ENCODE results near the gene EHD3.

The EHD3 gene

DNA sequence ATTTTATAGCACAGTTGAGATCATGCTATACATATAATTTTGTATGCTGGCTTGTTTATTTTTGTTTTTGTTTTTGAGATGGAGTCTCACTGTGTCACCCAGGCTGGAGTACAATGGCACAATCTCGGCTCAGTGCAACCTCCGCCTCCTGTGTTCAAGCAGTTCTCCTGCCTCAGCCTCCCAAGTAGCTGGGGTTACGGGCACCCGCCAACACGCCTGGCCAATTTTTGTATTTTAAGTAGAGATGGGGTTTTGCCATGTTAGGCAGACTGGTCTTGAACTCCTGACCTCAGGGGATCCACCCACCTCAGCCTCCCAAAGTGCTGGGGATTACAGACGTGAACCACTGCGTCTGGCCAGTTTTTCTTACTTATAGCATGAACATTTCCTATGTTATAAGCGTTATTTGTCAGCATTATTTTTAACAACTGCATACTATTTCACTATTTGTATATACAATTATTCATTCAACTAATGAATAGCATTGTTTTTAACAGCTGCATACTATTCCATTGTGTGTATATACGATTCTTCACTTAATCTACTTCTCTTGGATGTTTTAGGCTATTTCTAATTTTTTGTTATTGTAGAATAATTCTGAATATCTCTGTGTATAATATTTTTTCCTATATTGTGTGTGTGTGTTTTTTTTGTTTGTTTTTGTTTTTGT lies 3.5 kb downstream of the EHD3 start:
- DNase-seq = no peak

DNA sequence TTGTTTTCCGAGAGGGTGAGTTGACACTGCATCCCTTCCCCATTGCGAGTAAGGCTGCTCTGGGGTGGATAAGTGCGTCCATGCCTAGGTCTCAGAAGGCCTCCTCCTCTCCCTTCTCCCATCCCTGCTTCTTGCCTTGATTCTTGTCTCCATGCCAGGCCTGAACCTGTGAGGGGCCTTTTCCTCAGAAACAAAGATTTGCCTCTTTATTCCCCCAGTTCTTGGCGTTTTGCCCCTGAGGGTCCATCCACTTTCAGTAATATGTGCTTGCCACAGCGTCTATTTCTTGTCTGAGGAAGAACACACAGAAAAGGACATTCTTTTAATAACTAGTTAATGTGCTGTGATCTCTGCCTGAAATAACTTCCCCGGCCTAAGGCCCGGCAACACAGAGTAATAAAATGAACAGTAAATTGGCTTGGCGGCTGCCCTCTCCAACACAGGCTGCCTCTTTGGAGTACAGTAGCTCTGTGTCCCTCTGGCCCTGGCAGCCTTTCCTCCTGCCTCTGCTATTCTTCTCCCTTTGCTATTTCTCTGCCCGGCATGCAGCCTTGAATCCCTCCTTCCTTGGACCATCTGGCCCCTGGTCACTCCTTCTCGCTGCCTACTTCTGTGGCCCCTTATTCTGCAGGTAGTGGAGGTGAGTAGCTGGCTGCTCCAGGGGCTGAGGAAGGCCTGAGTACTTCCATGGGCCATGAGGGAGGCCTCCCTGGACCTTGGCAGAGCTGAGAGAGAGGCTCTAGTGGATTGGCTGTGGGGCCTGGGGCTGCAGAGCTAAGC lies 4.4 kb downstream of the EHD3 start:
- DNase-seq = no peak

DNA sequence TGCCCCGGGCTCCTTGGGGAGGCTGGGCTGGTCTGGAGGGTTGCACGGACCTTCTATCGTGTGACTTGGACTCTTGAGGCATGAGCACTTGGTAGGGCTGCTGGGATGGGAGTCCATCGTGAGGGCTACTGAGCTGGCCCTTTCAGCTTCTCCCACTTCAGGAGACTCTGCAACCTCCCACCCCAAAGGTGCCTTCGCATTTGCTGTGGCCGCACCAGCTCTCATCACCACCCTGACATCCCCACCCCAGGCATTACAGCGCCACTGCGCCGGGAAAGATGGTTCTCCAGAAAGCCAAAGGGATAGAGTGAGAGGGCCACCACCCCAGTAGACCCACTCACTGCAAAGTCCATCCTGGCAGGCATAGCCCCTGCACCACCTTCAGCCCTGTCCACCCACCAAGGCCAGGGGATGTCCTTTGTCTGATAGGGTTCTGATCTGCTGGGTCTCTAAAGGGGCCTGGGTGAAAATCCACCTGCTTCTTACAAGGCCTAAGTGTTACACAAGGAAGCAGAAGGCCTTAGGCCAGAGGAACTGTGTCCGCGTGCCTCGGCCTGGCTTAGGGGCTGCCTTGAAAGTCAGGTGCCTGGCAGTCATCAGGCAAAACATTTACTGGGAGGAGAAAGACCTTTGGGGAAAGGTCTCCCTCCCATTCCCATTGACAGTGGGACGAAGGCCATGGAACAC lies 5.1 kb downstream of the EHD3 start:
- DNase-seq = no peak

DNA sequence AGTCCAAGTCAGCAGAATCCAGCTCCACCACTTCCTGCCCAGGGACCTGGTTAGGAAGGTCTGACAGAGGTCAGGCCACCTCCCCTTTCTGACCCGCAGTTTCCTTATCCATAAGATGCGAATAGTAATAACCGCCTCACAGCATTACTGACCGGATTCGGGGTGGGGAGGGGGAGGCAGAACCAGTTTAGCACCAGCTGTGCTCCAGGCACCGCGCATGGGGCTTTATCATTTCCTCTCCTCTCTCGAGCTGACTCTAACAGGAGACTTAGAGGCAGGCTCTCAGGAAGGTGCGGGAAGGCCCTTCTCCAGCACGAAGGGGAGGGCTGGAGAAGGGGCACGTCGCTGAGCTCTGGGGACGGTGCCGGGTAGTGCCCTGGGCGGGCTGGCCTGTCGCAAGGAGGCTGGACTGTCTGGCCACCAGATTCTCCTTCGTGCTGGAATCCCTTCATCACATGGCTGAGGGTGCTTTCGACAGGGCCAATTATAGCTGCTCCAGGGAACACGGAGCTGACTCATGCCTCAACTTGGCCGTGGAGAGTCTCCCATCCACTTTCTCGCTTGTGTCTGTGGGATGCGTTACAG lies 5.7 kb downstream of the EHD3 start:
- no peak for DNase-seq

DNA sequence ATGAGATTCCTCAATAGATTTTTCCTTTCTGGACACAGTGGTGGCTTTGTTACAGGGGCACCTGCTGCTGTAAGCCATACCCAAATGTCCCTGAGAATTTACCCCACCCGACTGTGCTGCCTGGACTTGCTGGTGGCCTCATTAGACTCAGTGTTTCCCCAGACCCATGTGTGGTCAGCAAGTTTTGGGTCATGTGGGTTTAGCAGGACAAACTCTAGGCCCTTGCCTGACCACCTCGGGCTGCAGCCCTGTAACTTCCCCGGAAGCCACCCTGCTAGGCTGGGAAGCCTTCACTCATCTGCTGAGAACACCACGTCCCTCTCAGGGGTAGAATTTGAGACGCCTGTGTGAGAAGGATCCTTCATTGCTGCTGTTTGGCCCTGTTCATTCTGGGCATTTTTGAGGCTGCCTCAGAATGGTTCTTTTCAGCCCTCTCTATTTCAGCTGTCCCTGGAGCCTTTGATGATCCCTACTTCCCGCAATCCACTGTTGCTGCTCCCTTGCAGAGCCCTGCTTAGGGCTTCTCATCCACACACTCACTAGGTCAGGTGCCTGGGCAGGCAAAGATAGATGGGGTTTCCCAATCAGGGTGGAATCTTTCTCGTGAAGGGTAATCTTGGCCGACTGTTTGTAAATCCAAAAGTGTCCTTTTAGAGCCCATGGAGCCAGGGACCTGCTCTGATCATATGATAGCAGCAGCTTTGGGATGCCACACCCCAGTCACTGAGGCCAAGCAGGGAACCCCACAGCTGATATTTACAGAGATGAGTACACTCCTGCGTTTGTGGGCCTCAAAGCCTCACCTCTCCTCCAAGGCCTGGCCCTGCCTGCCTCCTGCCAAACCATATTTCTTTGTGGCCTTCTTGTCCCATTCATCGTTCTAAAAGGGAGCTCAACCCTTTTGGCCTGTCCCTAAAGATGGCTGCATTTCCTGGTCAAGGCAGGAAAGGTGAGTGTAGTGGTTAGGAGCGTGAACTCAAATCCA lies 6.7 kb downstream of the EHD3 start:
- no peak for DNase-seq

DNA sequence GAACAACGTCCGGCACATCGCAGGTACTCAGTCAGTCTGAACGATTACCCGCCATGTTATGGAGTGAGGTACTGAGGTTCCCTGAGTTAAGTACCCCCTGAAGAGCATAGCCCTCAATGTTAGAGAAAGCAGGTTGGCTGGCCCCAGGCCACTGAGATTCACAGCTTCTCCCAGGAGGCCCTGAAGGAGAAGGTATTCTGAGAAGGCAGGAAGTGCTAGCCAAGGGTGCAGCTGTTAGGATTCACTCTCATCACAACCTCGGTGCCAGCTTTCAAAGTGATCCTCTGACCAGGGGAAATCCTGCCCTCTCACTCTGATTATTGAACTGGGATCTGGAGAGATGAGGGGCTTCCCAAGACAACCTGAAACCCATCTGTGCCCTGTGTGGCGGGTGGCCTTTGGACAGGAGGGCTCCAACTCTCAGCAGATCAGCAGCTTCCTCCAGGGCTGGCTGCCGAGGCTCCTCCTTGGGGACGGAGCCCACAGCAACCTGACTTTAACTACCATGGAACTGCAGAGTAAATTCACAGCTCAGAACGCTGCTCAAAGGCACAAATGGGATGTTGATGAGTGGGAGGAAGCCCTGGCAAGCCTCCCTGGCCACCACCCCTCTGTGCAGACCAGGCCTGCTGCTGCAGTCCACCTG lies 7.8 kb downstream of the EHD3 start:
- no peak for DNase-seq

DNA sequence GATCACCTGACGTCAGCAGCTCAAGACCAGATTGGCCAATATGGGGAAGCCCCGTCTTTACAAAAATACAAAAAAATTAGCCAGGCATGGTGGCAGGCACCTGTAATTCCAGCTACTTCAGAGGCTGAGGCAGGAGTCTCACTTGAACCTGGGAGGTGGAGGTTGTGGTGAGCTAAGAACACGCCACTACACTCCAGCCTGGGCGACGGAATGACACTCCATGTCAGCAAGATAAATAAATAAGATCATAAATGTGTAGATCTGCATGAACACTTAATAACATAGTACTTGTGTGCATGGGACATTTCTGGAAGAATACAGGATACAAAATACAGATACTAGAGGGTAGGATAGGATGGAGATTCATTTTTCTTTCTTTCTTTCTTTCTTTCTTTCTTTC lies 9.1 kb downstream of the EHD3 start:
- DNase-seq = no peak

DNA sequence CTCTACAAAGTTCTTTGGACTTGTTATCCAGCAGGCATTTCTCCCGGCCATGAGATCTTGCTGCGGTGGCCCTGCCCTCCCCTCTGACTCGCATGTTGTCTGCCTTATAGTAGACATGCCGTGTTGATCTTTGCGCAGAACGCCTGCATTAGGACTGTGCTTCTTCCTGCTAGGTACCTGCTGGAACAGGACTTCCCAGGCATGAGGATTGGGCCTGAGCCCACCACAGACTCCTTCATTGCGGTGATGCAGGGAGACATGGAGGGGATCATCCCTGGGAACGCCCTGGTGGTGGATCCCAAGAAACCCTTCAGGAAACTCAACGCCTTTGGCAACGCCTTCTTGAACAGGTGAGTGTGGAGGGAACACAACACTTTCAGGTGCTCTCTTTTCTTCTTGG lies 10.1 kb downstream of the EHD3 start:
- DNase-seq = no peak

DNA sequence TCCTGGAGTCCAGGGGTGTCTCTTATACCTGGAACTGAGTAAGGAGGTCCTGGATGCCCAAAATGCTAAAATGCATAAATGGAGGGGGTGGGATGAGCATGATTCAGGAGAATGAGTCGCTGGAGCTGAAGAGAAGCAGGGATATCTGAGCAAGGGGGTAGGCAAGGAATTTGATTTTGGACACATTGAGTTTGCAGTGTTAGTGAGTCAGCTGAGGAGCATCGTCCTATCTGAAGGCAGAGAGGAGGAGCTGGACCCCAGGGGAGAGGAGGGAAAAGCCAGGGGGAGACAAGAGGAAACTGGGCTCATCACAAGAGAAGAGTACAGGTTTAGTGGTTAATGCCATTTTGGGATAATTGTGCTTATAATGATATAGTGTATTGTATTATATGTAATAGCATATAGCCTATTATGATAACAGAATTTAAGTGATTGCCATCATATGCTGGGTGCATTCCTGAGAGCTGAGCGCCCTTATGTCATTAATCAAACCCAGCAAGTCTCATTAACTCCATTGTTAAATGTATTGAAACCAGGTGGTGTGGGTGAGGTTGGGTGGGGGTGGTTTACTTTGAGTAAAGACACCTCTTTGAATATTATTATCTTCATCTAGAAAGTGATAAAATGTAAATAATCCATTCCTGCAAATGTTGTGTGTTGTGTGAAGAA lies 12.4 kb downstream of the EHD3 start:
- no peak for DNase-seq

DNA sequence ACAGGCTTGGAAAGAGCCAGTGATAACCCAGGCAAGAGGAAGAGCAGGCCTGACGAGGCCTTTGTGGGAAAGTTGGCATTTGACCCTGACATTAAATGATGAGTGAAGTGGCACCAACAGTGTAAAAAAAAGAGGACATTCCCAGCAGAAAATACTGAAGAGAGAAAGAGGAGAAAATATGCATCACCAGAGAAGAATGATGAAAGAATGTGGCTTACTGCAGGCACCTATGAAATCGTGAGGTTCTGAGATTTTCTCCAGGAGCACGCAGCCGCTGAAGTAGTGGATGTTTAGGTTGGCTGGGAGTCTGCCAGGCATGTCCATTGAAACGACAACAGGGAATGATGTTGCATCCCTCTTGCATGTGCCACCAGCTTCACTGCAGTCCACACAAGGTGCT lies 13.8 kb downstream of the EHD3 start:
- no peak for DNase-seq

DNA sequence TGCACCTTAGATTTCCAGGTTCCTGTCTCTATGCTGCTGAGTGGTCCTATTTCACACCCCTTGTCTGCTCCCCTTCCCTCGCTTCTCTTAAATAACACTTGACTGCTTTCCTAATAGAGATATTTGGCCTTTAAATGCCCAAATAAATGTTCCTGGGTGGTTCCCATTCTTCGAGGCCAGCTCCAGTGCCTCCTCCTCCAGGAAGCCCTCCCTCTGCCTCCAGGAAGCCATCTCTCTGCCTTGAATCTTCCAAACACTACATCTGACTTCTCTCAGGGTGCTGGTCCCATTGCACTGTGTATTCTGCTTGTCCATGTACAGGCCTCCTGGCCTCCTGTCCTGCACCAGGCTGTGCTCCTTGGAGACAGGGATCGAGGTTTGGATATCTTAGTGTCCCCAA lies 14.2 kb downstream of the EHD3 start:
- DNase-seq = no peak

DNA sequence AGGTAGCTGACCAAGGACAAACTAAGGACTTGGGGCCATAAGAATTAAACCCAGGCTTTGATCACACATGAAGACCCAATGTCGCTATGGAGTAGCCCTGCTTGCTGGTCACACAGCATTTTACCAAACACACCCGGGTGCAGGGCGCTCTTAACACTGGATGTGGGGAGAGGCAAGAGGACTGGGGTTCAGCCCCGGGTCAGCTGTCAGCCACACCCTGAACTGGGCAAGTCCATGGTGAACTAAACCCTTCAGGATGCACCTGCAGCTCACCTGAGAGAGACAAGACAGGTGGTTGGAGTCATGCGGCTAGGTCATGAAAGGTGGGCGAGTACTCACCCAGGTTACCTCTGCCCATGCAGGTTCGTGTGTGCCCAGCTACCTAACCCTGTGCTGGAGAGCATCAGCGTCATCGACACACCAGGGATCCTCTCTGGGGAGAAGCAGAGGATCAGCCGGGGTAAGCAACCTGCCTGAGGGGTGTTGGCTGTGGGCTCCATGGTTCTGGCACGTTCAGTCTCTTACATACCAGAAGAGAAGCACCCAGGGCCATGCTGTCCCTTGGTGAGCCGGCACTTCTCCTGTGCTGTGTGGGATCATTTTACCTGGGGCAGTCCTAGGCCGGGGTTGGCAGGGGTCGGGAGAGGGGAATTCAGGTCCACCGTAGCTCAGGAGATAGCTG lies 15.2 kb downstream of the EHD3 start:
- DNase-seq = no peak

DNA sequence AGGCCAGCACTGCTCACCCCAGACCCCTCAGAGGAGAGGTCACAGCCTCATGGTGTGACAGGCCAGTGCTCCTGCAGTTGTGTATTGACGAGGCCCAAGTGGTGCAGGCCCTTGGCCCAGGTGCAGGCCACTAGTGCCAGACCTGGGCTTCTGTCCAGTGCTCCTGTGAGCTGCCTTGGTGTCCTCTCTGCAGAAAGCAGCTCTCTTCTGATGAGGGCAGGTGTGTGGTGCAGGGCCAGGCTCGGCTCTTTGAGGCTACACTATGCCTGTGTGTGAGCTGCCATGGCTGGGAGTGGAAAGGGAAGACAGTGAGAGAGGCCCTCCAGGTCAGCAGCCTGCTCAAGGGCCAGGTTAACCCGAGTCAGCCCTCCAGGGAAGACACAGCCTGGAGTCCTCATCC lies 17.1 kb downstream of the EHD3 start:
- DNase-seq = no peak

DNA sequence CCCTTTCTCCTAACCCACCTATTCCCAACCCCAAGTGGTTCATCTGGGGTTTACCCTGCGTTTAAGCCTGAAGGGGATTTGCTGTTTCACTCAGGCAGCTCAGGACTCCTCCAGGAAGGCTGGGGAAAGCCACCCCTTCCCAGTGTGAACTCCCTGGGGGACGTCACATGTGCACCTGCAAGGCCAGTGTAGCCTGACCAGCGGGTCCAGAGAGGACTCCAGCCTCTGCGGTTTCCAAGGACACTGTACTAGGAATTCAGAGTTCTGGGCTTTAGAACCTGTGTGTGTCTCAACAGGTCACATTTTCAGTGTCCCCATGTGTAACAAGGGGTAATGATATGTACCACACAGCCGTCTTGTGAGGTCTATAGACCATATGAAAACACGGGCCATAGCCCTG lies 17.9 kb downstream of the EHD3 start:
- no peak for DNase-seq

DNA sequence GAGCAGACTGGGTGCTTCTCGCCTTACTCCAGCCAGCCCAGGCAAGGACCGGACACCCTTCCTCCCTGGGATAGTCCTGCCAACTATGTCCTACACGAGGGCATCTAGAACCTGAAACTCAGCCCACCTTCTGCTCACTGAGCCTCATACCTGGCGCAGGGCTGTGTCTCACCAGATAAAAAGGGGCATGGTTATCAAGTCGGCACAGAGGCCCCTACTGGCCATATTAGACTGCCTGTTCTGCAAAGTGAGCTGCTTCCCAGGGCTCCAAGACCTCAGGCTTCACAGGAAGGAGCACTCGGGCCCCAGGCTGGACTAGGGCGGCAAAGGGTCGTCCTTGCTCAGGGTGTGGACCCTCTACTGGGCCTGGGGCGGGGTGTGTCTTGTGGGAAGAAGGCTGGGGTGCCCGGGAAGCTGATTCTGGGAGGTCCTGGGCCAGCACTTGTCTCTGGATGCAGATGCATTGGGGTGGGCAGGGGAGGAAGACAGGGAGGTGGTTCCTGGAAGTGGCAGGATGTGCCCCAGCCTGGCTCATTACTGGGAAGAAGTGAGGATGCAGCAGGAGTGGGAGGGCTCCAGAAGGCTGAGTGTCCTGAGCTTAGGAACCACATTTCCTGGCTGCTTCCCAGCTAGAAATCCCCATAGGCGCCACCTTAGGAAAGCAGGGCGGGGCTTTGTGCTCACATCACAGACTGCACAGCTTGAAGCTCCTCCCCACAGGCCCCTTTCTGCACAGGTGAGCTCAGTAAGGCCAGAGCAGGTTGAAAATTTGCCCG lies 19.6 kb downstream of the EHD3 start:
- no peak for DNase-seq

DNA sequence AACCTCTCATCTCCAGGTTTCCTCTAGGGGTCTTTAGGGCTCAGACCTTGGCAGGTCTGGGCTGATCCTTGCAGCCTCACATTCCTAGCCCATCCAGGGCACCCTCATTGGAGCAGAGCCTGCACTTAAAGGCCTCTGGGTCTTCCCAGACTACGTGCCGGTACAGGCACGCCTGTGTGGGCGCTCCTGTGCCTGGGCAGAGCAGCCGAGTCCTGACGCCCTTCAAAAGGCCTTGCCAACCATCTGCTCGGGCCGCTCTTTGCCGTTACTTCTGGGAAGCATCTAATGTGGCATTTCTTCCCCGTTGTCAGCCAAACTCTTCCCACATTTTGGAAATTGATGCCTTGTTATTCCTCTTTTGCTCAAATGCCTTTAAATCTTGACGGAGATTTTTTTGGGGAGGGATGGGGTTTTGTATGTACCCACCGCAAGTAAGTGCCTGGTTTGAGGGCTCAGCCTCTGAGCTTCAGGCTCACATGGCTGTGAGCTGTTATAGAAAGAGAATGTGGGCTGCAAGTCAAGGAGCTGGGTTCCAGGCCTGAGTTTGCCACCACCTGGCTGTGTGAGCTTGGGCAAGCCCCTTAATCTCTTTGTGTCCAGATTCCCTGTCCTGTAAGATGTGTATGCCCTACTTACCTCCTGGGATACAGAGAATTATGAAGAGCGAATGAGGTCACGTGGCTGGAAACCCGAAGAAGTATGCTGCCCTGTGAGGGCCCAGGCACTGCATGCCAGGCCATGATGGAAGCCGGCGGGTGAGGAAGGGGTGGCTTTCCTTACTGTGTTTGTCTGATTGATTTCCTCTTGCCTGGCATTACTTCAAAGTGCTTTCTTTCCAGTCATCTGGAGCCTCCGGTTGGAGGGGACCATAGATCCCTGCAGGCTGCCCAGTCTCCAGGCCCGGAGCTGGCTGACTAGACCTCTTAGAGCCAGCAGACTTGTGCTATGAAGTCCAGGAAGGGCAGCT lies 20.6 kb downstream of the EHD3 start:
- DNase-seq = no peak

DNA sequence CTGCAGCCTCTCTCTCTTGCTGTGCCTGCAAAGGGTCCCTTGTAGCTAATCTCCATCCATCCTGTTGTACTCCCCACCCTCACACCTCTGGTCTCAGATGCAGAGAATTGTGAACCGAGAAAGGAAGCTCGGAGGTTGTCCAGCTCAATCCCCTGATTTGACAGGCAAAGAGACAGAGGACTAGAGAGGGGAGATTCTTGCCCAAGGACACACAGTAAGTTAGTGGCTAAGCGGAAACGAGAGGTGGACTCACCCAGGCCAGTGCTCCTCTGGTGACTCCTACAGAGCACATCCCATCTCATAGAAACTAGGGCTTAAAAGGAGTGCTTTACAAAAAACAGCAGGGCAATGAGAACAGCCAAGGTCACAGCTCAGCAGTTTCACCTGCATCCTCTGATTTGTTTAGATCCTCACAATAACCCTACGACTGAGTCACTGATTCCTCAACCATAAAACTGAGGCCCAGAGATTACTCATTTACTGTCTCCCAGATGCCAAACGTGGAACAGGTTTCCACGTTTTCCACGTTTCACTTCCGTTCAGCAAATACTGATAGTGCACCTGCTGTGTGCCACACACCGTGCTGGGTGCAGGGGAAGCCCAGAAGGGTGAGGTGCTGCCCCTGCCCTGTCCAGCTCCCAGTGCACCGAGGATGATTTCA lies 22.1 kb downstream of the EHD3 start:
- no peak for DNase-seq

Measured in inflammatory macrophage (primary cell).